Esophagus muscularis mucosa (tissue), 4 donors: ENCODE results near the gene TANGO6.

Experiments
- EP300 ChIP-seq: sonication (generic); formaldehyde crosslinking; IDR thresholded peaks from one replicate; pipeline ENCODE4 v1.6.1; 2017; ENCODE audit warnings: antibody characterized with exemption
- POLR2A ChIP-seq: fragments of 450-650 bp; IDR thresholded peaks from one replicate; pipeline ENCODE4 v1.6.1; 2017; ENCODE audit warnings: antibody characterized with exemption, moderate library complexity, mild to moderate bottlenecking, low read depth
- TF ChIP-seq, protein P1 (sequence below), 3 experiments: fragments of 200-600 bp in 2 of 3; fragments of 450-650 bp in 1 of 3; sonication (generic) in 2 of 3; IDR thresholded peaks; one replicate each; pipeline ENCODE4 v1.5.1; 2017 to 2019; ENCODE audit warnings: antibody characterized with exemption in 3 of 3, mild to moderate bottlenecking in 2 of 3, moderate library complexity in 1 of 3

DNA sequence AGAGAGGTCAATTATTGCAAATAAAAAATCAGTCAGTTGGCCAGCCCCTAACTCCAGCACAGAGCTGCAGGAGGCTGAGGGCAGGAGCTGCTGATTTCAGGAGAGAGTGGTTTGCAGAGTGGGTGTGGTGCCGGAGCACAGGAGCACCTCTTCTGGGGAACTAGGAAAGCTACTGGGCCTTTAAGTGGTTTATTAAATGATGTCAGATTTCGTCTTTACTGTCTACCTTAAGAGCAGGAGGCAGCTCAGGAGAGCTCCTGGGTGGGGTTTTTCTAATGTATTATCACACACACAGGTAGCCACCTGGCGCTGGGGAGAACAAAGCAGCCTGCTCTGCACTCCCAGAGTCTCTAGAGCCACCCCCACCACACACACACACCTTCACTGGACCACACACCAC lies 250.6 kb downstream of the TANGO6 start:
- TF ChIP-seq, protein P1, sequence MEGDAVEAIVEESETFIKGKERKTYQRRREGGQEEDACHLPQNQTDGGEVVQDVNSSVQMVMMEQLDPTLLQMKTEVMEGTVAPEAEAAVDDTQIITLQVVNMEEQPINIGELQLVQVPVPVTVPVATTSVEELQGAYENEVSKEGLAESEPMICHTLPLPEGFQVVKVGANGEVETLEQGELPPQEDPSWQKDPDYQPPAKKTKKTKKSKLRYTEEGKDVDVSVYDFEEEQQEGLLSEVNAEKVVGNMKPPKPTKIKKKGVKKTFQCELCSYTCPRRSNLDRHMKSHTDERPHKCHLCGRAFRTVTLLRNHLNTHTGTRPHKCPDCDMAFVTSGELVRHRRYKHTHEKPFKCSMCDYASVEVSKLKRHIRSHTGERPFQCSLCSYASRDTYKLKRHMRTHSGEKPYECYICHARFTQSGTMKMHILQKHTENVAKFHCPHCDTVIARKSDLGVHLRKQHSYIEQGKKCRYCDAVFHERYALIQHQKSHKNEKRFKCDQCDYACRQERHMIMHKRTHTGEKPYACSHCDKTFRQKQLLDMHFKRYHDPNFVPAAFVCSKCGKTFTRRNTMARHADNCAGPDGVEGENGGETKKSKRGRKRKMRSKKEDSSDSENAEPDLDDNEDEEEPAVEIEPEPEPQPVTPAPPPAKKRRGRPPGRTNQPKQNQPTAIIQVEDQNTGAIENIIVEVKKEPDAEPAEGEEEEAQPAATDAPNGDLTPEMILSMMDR (IDR thresholded peaks at IDR 0.05): no peak
- no peak for TF ChIP-seq EP300
- TF ChIP-seq POLR2A: no peak
